GM23338 (cell line): ENCODE data around the gene SLC5A5. TPM values are rescaled to one million over a fixed set of nuclear protein-coding genes. Genes with fewer than 3 reads are reported as not detected.
"Not testable (repeated sequence)": the region's sequence is repeated elsewhere in the genome, so short reads cannot be mapped to it uniquely, and the experiment has no call there.

Experiments used
- ATAC-seq: fragments of 200-7000 bp; cut with Tn5 transposase; 3 replicates; pipeline ENCODE4 v1.9.1; 2020
- DNase-seq: peaks from one replicate; pipeline ENCODE4 v3.0.0-alpha.2; 2015; ENCODE audit warnings: low spot score
- H2AFZ ChIP-seq: fragments of 200-600 bp; sonication (generic); 2 replicates; pipeline ENCODE4 v1.8.0; 2016; ENCODE audit warnings: antibody characterized with exemption, mild to moderate bottlenecking, moderate library complexity
- H3F3A ChIP-seq: fragments of 200-600 bp; sonication (generic); replicated peaks from 2 replicates; pipeline ENCODE4 v1.8.0; 2017; ENCODE audit warnings: antibody characterized with exemption, mixed run types, low read depth
- H3K27ac ChIP-seq: fragments of 200-600 bp; sonication (generic); 2 replicates; pipeline ENCODE4 v1.6.1; 2016; ENCODE audit warnings: low read depth
- H3K27me3 ChIP-seq: fragments of 200-600 bp; sonication (generic); 2 replicates; pipeline ENCODE4 v1.8.0; 2016; ENCODE audit warnings: mild to moderate bottlenecking, mixed run types, moderate library complexity; ENCODE audit not compliant: insufficient read depth
- H3K36me3 ChIP-seq: fragments of 200-600 bp; sonication (generic); 2 replicates; pipeline ENCODE4 v1.8.0; 2016; ENCODE audit warnings: mild to moderate bottlenecking; ENCODE audit not compliant: insufficient read depth
- H3K4me1 ChIP-seq: fragments of 200-600 bp; sonication (generic); 2 replicates; pipeline ENCODE4 v1.8.0; 2016; ENCODE audit warnings: mild to moderate bottlenecking, moderate library complexity; ENCODE audit not compliant: insufficient read depth
- H3K4me2 ChIP-seq: fragments of 200-600 bp; sonication (generic); 2 replicates; pipeline ENCODE4 v1.7.1; 2017; ENCODE audit warnings: mixed run types
- H3K4me3 ChIP-seq: fragments of 200-600 bp; sonication (generic); 2 replicates; pipeline ENCODE4 v1.6.1; 2016; ENCODE audit warnings: mixed run types
- H3K79me2 ChIP-seq: fragments of 200-600 bp; sonication (generic); replicated peaks from 2 replicates; pipeline ENCODE4 v1.8.0; 2017; ENCODE audit warnings: mild to moderate bottlenecking; ENCODE audit not compliant: insufficient read depth
- H3K9me2 ChIP-seq: fragments of 200-600 bp; sonication (generic); 2 replicates; pipeline ENCODE4 v1.8.0; 2017; ENCODE audit not compliant: insufficient read depth
- H4K20me1 ChIP-seq: fragments of 200-600 bp; sonication (generic); replicated peaks from 2 replicates; pipeline ENCODE4 v1.8.0; 2017; ENCODE audit warnings: mild to moderate bottlenecking; ENCODE audit not compliant: insufficient read depth
- H3K27ac Mint-ChIP-seq: 2 replicates; pipeline ENCODE4 v1.8.0; 2020; ENCODE audit warnings: inconsistent platforms, mild to moderate bottlenecking, moderate library complexity, mixed read lengths
- H3K27me3 Mint-ChIP-seq: 3 replicates; pipeline ENCODE4 v1.8.0; 2022; ENCODE audit warnings: low read depth, mild to moderate bottlenecking, moderate library complexity, mixed read lengths, inconsistent platforms; ENCODE audit not compliant: insufficient read depth, poor library complexity
- H3K36me3 Mint-ChIP-seq: 3 replicates; pipeline ENCODE4 v1.8.0; 2021; ENCODE audit warnings: low read depth, mild to moderate bottlenecking, inconsistent platforms, moderate library complexity, mixed read lengths
- H3K4me1 Mint-ChIP-seq: 3 replicates; pipeline ENCODE4 v1.8.0; 2020; ENCODE audit warnings: mild to moderate bottlenecking, inconsistent platforms, mixed read lengths
- H3K4me3 Mint-ChIP-seq: 3 replicates; pipeline ENCODE4 v1.8.0; 2021; ENCODE audit warnings: moderate library complexity, mild to moderate bottlenecking, inconsistent platforms, mixed read lengths
- H3K9me3 Mint-ChIP-seq: 3 replicates; pipeline ENCODE4 v1.8.0; 2020; ENCODE audit warnings: moderate library complexity, mild to moderate bottlenecking, inconsistent platforms, mixed read lengths
- CREB1 ChIP-seq: fragments of 250-450 bp; sonication (Bioruptor Pico); IDR thresholded peaks from 2 replicates; pipeline ENCODE4 v1.5.0; 2020; ENCODE audit warnings: low read depth, mild to moderate bottlenecking, moderate library complexity
- ETS1 ChIP-seq: IDR thresholded peaks from 2 replicates; pipeline ENCODE4 v1.6.1; 2016; ENCODE audit warnings: antibody characterized with exemption
- NANOG ChIP-seq: IDR thresholded peaks from 2 replicates; pipeline ENCODE4 v1.6.1; 2016; ENCODE audit warnings: antibody characterized with exemption, borderline replicate concordance
- STAT1 ChIP-seq: IDR thresholded peaks from one replicate; pipeline ENCODE4 v1.6.1; 2016; ENCODE audit warnings: antibody characterized with exemption; ENCODE audit not compliant: unreplicated experiment
- polyA plus RNA-seq: library from polyadenylated mRNA; unstranded; fragments of >200 nt; fragmentation: Nextera tagmentation; extraction: Ambion mirVana; gene quantifications from 2 replicates; pipeline ENCODE4 v1.2.1, GENCODE V29; 2016
- total RNA-seq: library from RNA; depleted of rRNA; stranded (reverse); fragments of >200 nt; shearing (Covaris generic); gene quantifications from 2 replicates; pipeline ENCODE4 v1.2.3, GENCODE V29; 2014
- TF ChIP-seq, protein P1 (sequence below): IDR thresholded peaks from one replicate; pipeline ENCODE4 v1.6.1; 2018; ENCODE audit warnings: antibody characterized with exemption; ENCODE audit not compliant: unreplicated experiment
- TF ChIP-seq, protein P2 (sequence below): fragments of 250-450 bp; sonication (Bioruptor Pico); IDR thresholded peaks from 2 replicates; pipeline ENCODE4 v1.5.0; 2020; ENCODE audit warnings: mild to moderate bottlenecking, moderate library complexity

The SLC5A5 gene
- total and polyA plus RNA-seq, 2 experiments from 2014 or later, result 1.0 to 2.1 TPM

GRCh38 chr19:17886515-17886914 lies 14.8 kb downstream of the SLC5A5 start:
- H3K9me3 Mint-ChIP-seq, result no peaks in the 10 kb centered on the region; the same call in 2 of the 3 replicates
- no peaks in the 10 kb centered on the region for H3K4me1 Mint-ChIP-seq

GRCh38 chr19:17887221-17887620 lies 15.5 kb downstream of the SLC5A5 start:
- not testable (repeated sequence) for H3K4me1 ChIP-seq, H3K4me2 ChIP-seq, H3K36me3 ChIP-seq, ATAC-seq, DNase-seq, H3K4me3 Mint-ChIP-seq, H3K27ac ChIP-seq, H3K4me1 Mint-ChIP-seq, H3K36me3 Mint-ChIP-seq, H3K79me2 ChIP-seq, H3K27ac Mint-ChIP-seq, H4K20me1 ChIP-seq, H3K4me3 ChIP-seq, H3K9me2 ChIP-seq, H3K9me3 Mint-ChIP-seq, H3F3A ChIP-seq, H2AFZ ChIP-seq, H3K27me3 ChIP-seq
- peaks cover 10% of the 10 kb centered on the region for H3K27me3 Mint-ChIP-seq

More at GRCh38 chr19:17886515-17886914, 14.8 kb downstream of the SLC5A5 start:
- H3K4me3 ChIP-seq, result no peak overlapping the region
- ATAC-seq (no peak), DNase-seq (no peak)
- no peak overlapping the region for H3K4me2 ChIP-seq
- Mint-ChIP-seq H3K4me3 (no peak overlapping the region), H3K27me3 (peaks cover 9% of the 10 kb centered on the region), H3K36me3 (no peaks in the 10 kb centered on the region), H3K27ac (no peak overlapping the region)
- H2AFZ ChIP-seq, result no peak overlapping the region
- no peak overlapping the region for H3K27ac ChIP-seq
- H3K4me1 ChIP-seq, result no peaks in the 10 kb centered on the region; the same call in 1 of the 2 replicates
- TF ChIP-seq ETS1, result no peak
- TF ChIP-seq, protein P1, sequence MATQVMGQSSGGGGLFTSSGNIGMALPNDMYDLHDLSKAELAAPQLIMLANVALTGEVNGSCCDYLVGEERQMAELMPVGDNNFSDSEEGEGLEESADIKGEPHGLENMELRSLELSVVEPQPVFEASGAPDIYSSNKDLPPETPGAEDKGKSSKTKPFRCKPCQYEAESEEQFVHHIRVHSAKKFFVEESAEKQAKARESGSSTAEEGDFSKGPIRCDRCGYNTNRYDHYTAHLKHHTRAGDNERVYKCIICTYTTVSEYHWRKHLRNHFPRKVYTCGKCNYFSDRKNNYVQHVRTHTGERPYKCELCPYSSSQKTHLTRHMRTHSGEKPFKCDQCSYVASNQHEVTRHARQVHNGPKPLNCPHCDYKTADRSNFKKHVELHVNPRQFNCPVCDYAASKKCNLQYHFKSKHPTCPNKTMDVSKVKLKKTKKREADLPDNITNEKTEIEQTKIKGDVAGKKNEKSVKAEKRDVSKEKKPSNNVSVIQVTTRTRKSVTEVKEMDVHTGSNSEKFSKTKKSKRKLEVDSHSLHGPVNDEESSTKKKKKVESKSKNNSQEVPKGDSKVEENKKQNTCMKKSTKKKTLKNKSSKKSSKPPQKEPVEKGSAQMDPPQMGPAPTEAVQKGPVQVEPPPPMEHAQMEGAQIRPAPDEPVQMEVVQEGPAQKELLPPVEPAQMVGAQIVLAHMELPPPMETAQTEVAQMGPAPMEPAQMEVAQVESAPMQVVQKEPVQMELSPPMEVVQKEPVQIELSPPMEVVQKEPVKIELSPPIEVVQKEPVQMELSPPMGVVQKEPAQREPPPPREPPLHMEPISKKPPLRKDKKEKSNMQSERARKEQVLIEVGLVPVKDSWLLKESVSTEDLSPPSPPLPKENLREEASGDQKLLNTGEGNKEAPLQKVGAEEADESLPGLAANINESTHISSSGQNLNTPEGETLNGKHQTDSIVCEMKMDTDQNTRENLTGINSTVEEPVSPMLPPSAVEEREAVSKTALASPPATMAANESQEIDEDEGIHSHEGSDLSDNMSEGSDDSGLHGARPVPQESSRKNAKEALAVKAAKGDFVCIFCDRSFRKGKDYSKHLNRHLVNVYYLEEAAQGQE, result no peak
- H4K20me1 ChIP-seq, result no peaks in the 10 kb centered on the region; the same call in 1 of the 2 replicates
- no peaks in the 10 kb centered on the region for H3K36me3 ChIP-seq
- no peaks in the 10 kb centered on the region for H3F3A ChIP-seq
- H3K27me3 ChIP-seq, result no peaks in the 10 kb centered on the region
- no peaks in the 10 kb centered on the region for H3K9me2 ChIP-seq
- H3K79me2 ChIP-seq, result no peaks in the 10 kb centered on the region

- Histone ChIP-seq H3K4me1 (peaks cover 7% of the 10 kb centered on the region; the same call in 1 of the 2 replicates), H3K9me2 (no peaks in the 10 kb centered on the region), H2AFZ (no peak overlapping the region), H3K36me3 (no peaks in the 10 kb centered on the region), H3K79me2 (no peaks in the 10 kb centered on the region), H4K20me1 (no peaks in the 10 kb centered on the region; the same call in 1 of the 2 replicates), H3F3A (no peaks in the 10 kb centered on the region), H3K27ac (no peak overlapping the region), H3K4me3 (no peak overlapping the region), H3K4me2 (no peak overlapping the region), H3K27me3 (no peaks in the 10 kb centered on the region)
- ATAC-seq, result no peak
- no peak overlapping the region for H3K27ac Mint-ChIP-seq
- H3K4me3 Mint-ChIP-seq, result no peak overlapping the region
- no peaks in the 10 kb centered on the region; the same call in 2 of the 3 replicates for H3K4me1 Mint-ChIP-seq
- DNase-seq, result no peak
- peaks cover 13% of the 10 kb centered on the region for H3K27me3 Mint-ChIP-seq
- no peaks in the 10 kb centered on the region for H3K36me3 Mint-ChIP-seq
- H3K9me3 Mint-ChIP-seq, result no peaks in the 10 kb centered on the region; the same call in 2 of the 3 replicates
- TF ChIP-seq, protein P2, sequence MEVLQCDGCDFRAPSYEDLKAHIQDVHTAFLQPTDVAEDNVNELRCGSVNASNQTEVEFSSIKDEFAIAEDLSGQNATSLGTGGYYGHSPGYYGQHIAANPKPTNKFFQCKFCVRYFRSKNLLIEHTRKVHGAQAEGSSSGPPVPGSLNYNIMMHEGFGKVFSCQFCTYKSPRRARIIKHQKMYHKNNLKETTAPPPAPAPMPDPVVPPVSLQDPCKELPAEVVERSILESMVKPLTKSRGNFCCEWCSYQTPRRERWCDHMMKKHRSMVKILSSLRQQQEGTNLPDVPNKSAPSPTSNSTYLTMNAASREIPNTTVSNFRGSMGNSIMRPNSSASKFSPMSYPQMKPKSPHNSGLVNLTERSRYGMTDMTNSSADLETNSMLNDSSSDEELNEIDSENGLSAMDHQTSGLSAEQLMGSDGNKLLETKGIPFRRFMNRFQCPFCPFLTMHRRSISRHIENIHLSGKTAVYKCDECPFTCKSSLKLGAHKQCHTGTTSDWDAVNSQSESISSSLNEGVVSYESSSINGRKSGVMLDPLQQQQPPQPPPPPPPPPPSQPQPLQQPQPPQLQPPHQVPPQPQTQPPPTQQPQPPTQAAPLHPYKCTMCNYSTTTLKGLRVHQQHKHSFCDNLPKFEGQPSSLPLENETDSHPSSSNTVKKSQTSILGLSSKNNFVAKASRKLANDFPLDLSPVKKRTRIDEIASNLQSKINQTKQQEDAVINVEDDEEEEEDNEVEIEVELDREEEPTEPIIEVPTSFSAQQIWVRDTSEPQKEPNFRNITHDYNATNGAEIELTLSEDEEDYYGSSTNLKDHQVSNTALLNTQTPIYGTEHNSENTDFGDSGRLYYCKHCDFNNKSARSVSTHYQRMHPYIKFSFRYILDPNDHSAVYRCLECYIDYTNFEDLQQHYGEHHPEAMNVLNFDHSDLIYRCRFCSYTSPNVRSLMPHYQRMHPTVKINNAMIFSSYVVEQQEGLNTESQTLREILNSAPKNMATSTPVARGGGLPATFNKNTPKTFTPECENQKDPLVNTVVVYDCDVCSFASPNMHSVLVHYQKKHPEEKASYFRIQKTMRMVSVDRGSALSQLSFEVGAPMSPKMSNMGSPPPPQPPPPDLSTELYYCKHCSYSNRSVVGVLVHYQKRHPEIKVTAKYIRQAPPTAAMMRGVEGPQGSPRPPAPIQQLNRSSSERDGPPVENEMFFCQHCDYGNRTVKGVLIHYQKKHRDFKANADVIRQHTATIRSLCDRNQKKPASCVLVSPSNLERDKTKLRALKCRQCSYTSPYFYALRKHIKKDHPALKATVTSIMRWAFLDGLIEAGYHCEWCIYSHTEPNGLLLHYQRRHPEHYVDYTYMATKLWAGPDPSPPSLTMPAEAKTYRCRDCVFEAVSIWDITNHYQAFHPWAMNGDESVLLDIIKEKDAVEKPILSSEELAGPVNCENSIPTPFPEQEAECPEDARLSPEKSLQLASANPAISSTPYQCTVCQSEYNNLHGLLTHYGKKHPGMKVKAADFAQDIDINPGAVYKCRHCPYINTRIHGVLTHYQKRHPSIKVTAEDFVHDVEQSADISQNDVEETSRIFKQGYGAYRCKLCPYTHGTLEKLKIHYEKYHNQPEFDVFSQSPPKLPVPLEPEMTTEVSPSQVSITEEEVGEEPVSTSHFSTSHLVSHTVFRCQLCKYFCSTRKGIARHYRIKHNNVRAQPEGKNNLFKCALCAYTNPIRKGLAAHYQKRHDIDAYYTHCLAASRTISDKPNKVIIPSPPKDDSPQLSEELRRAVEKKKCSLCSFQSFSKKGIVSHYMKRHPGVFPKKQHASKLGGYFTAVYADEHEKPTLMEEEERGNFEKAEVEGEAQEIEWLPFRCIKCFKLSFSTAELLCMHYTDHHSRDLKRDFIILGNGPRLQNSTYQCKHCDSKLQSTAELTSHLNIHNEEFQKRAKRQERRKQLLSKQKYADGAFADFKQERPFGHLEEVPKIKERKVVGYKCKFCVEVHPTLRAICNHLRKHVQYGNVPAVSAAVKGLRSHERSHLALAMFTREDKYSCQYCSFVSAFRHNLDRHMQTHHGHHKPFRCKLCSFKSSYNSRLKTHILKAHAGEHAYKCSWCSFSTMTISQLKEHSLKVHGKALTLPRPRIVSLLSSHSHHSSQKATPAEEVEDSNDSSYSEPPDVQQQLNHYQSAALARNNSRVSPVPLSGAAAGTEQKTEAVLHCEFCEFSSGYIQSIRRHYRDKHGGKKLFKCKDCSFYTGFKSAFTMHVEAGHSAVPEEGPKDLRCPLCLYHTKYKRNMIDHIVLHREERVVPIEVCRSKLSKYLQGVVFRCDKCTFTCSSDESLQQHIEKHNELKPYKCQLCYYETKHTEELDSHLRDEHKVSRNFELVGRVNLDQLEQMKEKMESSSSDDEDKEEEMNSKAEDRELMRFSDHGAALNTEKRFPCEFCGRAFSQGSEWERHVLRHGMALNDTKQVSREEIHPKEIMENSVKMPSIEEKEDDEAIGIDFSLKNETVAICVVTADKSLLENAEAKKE (CRISPR knock-in tag), result no peak
- TF ChIP-seq STAT1 (no peak), CREB1 (CRISPR knock-in tag) (no peak), NANOG (no peak)
Measured at GRCh38 chr19:17888260-17888659, 16.5 kb downstream of the SLC5A5 start.
